GM12874 (cell line): ENCODE results near the gene OR4C45.

Source experiments
- TF ChIP-seq, protein P1 (sequence below): IDR thresholded peaks from 2 replicates; pipeline ENCODE4 v1.5.1; 2011; ENCODE audit warnings: low read depth, mild to moderate bottlenecking, control low read depth, low read length, moderate library complexity; ENCODE audit not compliant: insufficient read depth

The OR4C45 gene

DNA sequence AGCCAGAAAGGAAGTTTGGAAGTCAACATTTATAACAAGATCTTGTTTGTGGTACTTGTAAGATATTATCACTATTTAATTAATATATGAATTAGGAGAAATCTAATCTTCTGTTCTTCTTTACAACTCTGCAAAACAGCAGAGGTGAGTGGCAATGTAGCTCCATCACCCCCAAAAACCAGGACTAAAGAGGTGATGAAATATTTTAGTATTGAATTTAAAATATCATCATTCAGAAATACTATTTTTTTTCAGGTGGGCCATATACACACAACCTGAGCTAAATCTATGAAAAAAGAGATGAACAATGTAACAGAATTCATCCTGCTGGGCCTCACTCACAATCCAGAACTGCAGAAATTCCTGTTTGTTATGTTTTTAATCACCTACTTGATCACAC, at the start of gene OR4C45:
Gene OR4C45 (plus strand): TSS at position 301 of the 400 bp plus-strand sequence.
- TF ChIP-seq, protein P1, sequence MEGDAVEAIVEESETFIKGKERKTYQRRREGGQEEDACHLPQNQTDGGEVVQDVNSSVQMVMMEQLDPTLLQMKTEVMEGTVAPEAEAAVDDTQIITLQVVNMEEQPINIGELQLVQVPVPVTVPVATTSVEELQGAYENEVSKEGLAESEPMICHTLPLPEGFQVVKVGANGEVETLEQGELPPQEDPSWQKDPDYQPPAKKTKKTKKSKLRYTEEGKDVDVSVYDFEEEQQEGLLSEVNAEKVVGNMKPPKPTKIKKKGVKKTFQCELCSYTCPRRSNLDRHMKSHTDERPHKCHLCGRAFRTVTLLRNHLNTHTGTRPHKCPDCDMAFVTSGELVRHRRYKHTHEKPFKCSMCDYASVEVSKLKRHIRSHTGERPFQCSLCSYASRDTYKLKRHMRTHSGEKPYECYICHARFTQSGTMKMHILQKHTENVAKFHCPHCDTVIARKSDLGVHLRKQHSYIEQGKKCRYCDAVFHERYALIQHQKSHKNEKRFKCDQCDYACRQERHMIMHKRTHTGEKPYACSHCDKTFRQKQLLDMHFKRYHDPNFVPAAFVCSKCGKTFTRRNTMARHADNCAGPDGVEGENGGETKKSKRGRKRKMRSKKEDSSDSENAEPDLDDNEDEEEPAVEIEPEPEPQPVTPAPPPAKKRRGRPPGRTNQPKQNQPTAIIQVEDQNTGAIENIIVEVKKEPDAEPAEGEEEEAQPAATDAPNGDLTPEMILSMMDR, result no peak

DNA sequence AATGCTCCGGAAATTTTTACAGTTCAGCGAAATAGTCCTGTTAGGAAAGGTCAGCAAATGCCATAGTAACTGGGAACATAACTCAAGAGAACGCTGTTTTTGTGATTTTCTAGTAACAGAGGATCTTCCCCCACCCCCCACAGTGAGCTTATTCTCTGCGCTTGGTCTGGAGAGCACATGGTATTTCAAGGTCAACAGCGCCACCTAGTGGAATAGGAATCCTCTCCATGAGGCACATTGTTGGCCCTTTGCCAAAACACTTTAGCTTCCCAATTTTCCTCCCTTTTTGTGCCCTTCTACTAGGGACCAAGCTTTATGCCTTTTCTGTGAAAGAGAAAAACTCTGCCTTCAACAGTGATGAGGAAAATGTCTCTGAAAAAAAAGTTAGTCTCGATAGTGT, 37.1 kb upstream of the OR4C45 start:
- TF ChIP-seq, protein P1, result peak; percentile 53

DNA sequence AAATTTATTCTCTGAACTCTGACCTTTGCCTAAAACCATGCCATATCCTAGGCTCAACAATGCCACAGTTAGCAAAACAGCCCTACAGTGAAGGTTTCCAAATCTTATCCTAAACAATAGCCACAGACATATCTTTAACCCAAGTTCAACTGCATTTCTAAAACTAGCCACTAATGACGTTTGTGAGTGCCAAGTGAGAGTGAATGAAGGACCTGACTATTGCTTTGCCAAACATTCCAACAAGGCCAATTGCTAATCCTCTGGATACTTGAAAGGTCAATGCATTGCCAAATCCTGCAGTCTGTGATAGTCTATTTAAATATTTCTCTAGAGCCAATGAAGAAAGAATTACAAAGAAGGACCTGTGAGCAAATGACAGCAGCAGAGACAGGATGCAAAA, 2.5 kb upstream of the OR4C45 start:
- TF ChIP-seq, protein P1, result no peak

DNA sequence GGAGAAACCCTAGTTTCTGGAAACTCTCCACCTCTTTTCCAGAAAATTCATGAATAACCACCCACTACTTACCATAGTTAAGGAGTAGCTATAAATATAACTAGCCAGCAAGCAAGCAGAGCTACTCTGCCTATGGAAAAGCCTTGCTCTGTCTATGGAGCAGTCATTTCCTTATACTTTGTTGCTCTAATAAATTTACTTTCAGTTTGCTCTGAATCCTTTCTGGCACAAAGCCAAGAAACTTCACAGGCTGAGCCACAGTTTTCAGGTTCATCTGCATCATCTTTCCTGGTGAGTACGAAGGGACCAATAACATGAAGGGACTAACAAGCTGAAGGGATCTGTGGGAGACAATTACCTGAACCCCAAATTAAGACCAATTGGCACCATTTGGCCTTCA, 4.6 kb downstream of the OR4C45 start:
- TF ChIP-seq, protein P1, result no peak

DNA sequence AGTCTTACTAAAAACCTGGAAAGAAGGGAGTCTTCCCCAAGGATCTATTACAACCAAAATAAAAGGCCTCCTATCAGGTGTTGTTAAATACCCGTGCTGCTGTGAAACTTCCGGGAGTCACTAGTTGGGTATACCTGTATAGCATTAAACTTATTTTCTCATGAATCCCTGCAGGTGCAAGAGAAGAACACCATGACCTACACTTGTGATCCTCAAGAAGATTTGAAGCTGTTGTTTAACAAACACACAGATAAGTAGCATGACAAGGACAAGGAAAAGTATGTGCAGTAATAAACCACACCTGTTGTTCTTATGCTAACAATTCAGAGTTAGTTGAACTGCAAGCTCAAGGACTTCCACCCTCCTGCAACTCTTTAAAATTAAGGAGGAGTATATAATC, 12.0 kb downstream of the OR4C45 start:
- TF ChIP-seq, protein P1, result no peak

DNA sequence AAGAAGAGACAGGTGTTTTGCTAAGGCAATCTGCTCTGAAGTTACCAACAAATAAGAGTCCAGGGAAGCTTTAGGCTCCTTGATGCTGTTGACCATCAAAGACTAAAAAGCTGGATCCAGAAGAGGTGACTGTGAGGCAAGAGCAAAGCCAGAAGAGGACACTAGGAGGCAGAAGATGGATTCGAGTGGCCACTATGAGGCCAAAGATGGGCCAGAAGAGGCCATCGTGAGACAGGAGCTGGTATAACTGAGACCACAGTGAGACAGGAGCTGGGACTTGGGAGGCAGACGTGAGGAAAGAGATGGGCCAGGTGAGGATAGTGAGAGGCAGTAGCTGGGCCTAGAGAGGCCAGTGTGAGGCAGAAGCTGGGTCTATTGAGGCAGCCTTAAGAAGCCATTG, 37.7 kb downstream of the OR4C45 start:
- TF ChIP-seq, protein P1, result no peak

DNA sequence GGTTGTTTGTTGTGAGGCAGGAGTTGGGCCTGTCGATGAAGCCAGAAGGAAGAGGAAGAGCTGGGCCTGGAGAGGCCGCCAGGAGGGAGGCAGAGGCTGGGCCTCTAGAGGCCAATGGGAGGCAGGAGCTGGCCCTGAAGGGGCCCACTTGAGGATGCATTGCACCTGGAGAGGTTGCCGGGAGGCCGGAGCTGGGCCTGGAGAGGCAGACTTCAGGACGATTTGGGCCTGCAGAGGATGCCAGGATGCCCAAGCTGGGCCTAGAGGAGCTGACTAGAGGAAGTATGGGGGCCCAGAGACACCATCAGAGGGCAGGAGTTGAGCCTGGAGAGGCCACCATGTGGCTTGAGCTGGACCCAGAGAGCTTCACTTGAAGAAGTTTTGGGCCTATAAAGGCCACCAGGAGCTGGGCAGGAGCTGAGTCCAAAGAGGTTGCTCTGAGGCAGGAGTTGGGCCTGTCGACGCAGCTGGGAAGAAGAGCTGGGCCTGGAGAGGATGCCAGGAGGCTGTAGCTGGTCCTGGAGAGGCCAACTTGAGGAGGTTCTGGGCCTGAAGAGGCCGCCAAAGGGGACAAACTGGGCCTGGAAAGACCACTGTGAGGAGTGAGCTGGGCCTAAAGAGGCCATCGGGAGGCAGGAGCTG, 39.0 kb downstream of the OR4C45 start:
- TF ChIP-seq, protein P1, result no peak
